LNCaP clone FGC (cell line): Measurements from ENCODE around the gene OPCML.

Experiments used
- DNase-seq: peaks from one replicate; pipeline ENCODE4 v3.0.0-alpha.2; 2011; ENCODE audit warnings: low read depth
- H3K4me3 ChIP-seq: 2 replicates; pipeline ENCODE4 v1.5.1; 2011; ENCODE audit warnings: mild to moderate bottlenecking, low read depth, low read length, control low read depth
- CTCF ChIP-seq: IDR thresholded peaks from 2 replicates; pipeline ENCODE4 v1.5.1; 2012; ENCODE audit warnings: mild to moderate bottlenecking; ENCODE audit not compliant: control insufficient read depth, insufficient read depth; ENCODE audit errors: extremely low read depth

OPCML gene

GRCh38 chr11:132422722-132423121 lies 1109.6 kb downstream of the OPCML start:
- TF ChIP-seq CTCF: no peak
- no peak overlapping the region for H3K4me3 ChIP-seq
- DNase-seq: no peak

- TF ChIP-seq CTCF: no peak
- H3K4me3 ChIP-seq: no peak overlapping the region
- no peak for DNase-seq
Measured at GRCh38 chr11:132421555-132421954, 1110.7 kb downstream of the OPCML start.

DNA sequence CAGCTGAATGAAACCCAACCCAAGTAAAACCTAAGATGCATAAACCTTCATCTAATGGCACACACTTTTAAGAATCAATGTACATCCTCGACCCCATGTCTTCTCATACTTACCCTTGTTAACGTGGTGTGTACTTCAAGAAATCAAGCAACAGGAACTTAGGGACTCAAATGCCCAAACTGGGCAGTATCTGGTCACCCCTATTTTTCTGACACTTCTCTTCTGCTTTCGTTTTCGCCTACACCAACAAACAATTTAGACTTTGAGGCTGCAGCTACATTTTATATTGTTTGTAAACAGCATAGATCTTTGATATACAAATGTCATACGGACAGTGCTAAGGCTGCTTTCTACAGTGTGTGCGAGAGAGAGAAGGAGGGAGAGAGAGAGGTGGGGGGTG lies 1117.8 kb downstream of the OPCML start:
- DNase-seq: no peak
- TF ChIP-seq CTCF: no peak
- H3K4me3 ChIP-seq: no peak overlapping the region

DNA sequence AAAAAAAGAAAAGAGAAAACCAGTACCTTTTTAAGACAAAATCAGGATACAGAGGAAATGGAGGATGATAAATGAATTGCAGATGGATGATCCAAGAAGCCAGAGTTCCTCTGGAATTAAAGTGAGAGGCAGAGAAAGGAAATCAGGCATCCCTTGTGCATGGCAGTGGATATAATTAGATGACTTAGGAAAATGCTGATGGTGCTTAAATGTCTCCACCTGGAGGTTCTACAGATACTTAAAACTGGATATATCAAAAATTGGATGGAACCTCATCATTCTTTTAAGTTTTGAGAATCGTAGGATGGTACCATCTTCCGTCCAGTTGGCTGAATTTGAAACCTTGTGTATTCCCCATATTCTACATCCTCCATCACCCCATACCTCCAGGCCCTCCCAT lies 1121.9 kb downstream of the OPCML start:
- no peak for DNase-seq
- TF ChIP-seq CTCF: no peak
- no peak overlapping the region for H3K4me3 ChIP-seq

GRCh38 chr11:132409573-132410355 lies 1122.5 kb downstream of the OPCML start:
- no peak for DNase-seq
- TF ChIP-seq CTCF: no peak
- no peak overlapping the region for H3K4me3 ChIP-seq

GRCh38 chr11:132408877-132409276 lies 1123.4 kb downstream of the OPCML start:
- no peak for TF ChIP-seq CTCF
- H3K4me3 ChIP-seq: no peak overlapping the region

GRCh38 chr11:132405728-132406127 lies 1126.6 kb downstream of the OPCML start:
- TF ChIP-seq CTCF: no peak
- no peak overlapping the region for H3K4me3 ChIP-seq
- no peak for DNase-seq

More at GRCh38 chr11:132408877-132409276, 1123.4 kb downstream of the OPCML start:
- no peak for DNase-seq
